Activated B cell treated with CpG ODN at 0.5 μM for 24 hours (primary cell): ENCODE results near the gene HACD2. TPM values are rescaled to one million over a fixed set of nuclear protein-coding genes. Genes with fewer than 3 reads are reported as not detected.

ENCODE experiments used
- ATAC-seq: fragments of 200-7000 bp; cut with Tn5 transposase; one replicate; pipeline ENCODE4 v1.10.0; 2021; ENCODE audit warnings: low read depth, mild to moderate bottlenecking, moderate library complexity
- CTCF ChIA-PET: fragments of 350-600 bp; sonication (Branson Sonifier 250); formaldehyde crosslinking; loops from one replicate; lab custom pipeline; 2021; ENCODE audit warnings: antibody characterized with exemption; lab: Charles Lee
- POLR2A ChIA-PET: fragments of 350-600 bp; sonication (Branson Sonifier 250); formaldehyde crosslinking; loops from one replicate; lab custom pipeline; 2021; ENCODE audit warnings: antibody characterized with exemption; lab: Charles Lee
- DNase-seq: peaks from one replicate; pipeline ENCODE4 v3.0.0; 2022
- H3K27ac Mint-ChIP-seq: one replicate; pipeline ENCODE4 v1.8.0; 2020; ENCODE audit warnings: mixed read lengths
- H3K27me3 Mint-ChIP-seq: one replicate; pipeline ENCODE4 v1.8.0; 2021; ENCODE audit warnings: mixed read lengths
- H3K36me3 Mint-ChIP-seq: one replicate; pipeline ENCODE4 v1.8.0; 2021; ENCODE audit warnings: low read depth, mixed read lengths
- H3K4me1 Mint-ChIP-seq: one replicate; pipeline ENCODE4 v1.8.0; 2021; ENCODE audit warnings: mixed read lengths
- H3K4me3 Mint-ChIP-seq: one replicate; pipeline ENCODE4 v1.8.0; 2020; ENCODE audit warnings: mild to moderate bottlenecking, mixed read lengths
- H3K9me3 Mint-ChIP-seq: one replicate; pipeline ENCODE4 v1.8.0; 2020; ENCODE audit warnings: mixed read lengths
- intact Hi-C: fragments of 100-400 bp; cut with micrococcal nuclease; formaldehyde crosslinking; loops from one replicate; pipeline ENCODE4 v1.15.1; 2024
- total RNA-seq: library from RNA; stranded (reverse); gene quantifications from 2 replicates; pipeline ENCODE4 v1.2.3, GENCODE V29; 2022
- TF ChIP-seq, protein P1 (sequence below): fragments of 200-600 bp; IDR thresholded peaks from one replicate; pipeline ENCODE4 v1.8.0; 2022; ENCODE audit warnings: antibody characterized with exemption, mild to moderate bottlenecking

Gene HACD2
- total RNA-seq, 1 donor from 2014 or later, result 32.9 TPM

DNA sequence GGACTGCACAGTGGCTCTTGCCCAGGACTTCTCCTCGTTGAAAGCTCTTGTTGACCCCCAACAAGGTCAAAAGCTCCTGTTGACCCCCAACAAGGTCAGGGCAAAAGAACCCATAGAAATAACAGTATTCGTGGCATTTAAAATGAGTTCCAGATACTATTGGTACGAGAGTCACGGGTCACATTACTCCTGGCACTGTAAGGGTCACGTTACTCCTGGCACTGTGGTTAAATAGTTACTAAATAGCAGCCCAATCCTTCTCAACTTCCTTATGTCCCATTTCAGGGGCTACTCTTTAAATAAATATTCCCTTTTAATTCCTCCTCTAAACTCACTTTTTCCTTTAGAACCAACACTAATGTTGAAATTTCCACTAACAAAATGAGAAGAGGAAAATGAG is 117.8 kb downstream of the HACD2 start:
- no peaks in the 10 kb centered on the region for H3K36me3 Mint-ChIP-seq
- intact Hi-C loops, result no loop called here
- no peak for ATAC-seq
- CTCF ChIA-PET, result no interaction called here
- peaks cover 17% of the 10 kb centered on the region for H3K27me3 Mint-ChIP-seq
- H3K4me1 Mint-ChIP-seq, result no peaks in the 10 kb centered on the region
- H3K9me3 Mint-ChIP-seq, result no peaks in the 10 kb centered on the region
- TF ChIP-seq, protein P1, sequence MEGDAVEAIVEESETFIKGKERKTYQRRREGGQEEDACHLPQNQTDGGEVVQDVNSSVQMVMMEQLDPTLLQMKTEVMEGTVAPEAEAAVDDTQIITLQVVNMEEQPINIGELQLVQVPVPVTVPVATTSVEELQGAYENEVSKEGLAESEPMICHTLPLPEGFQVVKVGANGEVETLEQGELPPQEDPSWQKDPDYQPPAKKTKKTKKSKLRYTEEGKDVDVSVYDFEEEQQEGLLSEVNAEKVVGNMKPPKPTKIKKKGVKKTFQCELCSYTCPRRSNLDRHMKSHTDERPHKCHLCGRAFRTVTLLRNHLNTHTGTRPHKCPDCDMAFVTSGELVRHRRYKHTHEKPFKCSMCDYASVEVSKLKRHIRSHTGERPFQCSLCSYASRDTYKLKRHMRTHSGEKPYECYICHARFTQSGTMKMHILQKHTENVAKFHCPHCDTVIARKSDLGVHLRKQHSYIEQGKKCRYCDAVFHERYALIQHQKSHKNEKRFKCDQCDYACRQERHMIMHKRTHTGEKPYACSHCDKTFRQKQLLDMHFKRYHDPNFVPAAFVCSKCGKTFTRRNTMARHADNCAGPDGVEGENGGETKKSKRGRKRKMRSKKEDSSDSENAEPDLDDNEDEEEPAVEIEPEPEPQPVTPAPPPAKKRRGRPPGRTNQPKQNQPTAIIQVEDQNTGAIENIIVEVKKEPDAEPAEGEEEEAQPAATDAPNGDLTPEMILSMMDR, result no peak
- no peak overlapping the region for H3K27ac Mint-ChIP-seq
- POLR2A ChIA-PET, result no interaction called here
- no peak overlapping the region for H3K4me3 Mint-ChIP-seq
- no peak for DNase-seq

DNA sequence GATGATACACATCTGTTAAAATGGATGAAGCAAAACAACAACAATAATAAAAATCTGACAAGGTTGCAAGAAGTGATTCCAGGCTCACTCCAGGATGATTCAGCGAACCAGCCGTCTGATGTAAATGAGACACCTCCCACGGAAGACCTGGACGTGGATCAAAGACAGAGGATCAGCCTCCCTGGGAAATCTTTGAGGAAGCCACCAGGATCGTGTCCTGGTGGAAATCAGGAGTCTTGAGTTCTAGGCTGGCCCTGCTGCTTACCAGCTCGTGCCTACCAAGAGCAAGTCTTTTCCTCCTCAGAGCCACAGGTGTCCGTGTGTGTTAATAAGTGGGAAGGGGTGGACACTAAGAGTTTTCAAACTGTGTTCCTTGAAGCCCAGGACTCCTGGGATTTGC is 120.6 kb downstream of the HACD2 start:
- TF ChIP-seq, protein P1, result no peak
- no peak overlapping the region for H3K27ac Mint-ChIP-seq
- H3K4me1 Mint-ChIP-seq, result no peaks in the 10 kb centered on the region
- intact Hi-C loops, result no loop called here
- H3K36me3 Mint-ChIP-seq, result no peaks in the 10 kb centered on the region
- peaks cover 26% of the 10 kb centered on the region for H3K27me3 Mint-ChIP-seq
- H3K9me3 Mint-ChIP-seq, result no peaks in the 10 kb centered on the region
- CTCF ChIA-PET, result no interaction called here
- no peak overlapping the region for H3K4me3 Mint-ChIP-seq
- ATAC-seq, result no peak
- no peak for DNase-seq
- POLR2A ChIA-PET, result no interaction called here

DNA sequence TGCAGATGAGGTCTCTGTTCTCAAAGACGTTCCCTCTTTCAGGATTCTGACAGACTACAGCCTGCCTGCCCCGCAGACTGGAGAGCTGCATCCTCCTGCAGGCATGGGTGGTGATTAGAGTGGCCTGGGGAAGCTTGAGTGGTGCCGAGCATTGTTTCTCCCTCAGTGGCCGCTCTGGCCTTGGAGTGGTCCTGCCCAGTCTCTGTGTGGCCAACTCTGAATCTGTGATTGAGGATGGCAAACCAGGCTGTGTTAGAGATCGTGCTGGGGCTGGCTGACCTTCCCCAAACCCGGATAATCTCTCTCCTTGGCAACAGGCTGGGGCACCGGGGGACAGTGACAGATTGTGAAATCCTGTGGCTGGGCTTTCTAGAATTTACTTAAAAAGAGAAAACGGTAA is 125.0 kb downstream of the HACD2 start:
- intact Hi-C loops, result no loop called here
- no peak overlapping the region for H3K4me3 Mint-ChIP-seq
- no peaks in the 10 kb centered on the region for H3K4me1 Mint-ChIP-seq
- ChIA-PET CTCF (no interaction called here), POLR2A (no interaction called here)
- no peak for ATAC-seq
- H3K9me3 Mint-ChIP-seq, result no peaks in the 10 kb centered on the region
- no peaks in the 10 kb centered on the region for H3K36me3 Mint-ChIP-seq
- H3K27me3 Mint-ChIP-seq, result peaks cover 24% of the 10 kb centered on the region
- no peak for DNase-seq
- no peak overlapping the region for H3K27ac Mint-ChIP-seq
- TF ChIP-seq, protein P1, result no peak

DNA sequence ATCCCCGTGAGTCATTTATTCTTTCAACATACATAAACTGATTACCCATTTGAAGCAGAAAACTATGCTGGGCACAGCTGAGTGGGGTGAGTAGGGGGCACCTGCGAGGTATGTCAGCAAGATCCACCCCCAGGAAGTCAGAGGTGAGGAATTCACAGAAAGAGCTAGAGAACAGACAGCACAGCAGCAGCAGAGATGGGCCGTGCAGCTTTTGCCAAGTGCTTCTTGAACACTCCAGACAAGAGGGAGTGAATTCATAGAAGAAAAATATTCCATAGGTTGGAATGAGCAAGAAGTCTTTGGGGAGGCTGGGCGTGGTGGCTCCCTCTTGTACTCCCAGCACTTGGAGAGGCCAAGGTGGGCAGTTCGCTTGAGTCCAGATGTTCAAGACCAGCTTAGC is 126.6 kb downstream of the HACD2 start:
- H3K4me1 Mint-ChIP-seq, result no peaks in the 10 kb centered on the region
- no peaks in the 10 kb centered on the region for H3K9me3 Mint-ChIP-seq
- peaks cover 31% of the 10 kb centered on the region for H3K27me3 Mint-ChIP-seq
- no peak for DNase-seq
- TF ChIP-seq, protein P1, result no peak
- ChIA-PET CTCF (no interaction called here), POLR2A (no interaction called here)
- H3K4me3 Mint-ChIP-seq, result no peak overlapping the region
- H3K27ac Mint-ChIP-seq, result no peak overlapping the region
- ATAC-seq, result no peak
- intact Hi-C loops, result no loop called here
- H3K36me3 Mint-ChIP-seq, result no peaks in the 10 kb centered on the region

DNA sequence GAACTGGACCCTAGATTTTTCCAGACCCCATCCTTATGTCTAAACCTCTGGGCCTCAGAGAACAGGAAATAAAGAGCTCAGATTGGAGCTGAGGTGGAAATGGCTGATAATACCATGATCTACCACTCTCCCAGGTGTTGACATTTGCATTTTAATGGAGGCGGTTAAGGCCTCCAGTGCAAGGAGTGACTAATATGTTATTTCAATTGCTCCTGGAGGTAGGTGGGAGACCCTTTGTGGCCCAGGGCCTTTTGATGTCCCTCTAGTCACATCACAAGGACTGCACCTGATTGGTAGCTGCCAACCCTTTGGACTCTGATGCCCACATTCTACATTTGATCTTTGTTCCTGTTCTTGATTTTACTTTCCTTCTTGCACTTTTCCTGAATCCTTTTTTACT is 127.0 kb downstream of the HACD2 start:
- Mint-ChIP-seq H3K36me3 (no peaks in the 10 kb centered on the region), H3K4me3 (no peak overlapping the region), H3K9me3 (no peaks in the 10 kb centered on the region), H3K27me3 (peaks cover 31% of the 10 kb centered on the region), H3K27ac (no peak overlapping the region), H3K4me1 (no peaks in the 10 kb centered on the region)
- DNase-seq (no peak), ATAC-seq (no peak)
- TF ChIP-seq, protein P1, result no peak
- intact Hi-C loops, result no loop called here
- ChIA-PET POLR2A (no interaction called here), CTCF (no interaction called here)
